Keratinocyte (primary cell): Measurements from ENCODE around the gene ETDB. TPM values are rescaled to one million over a fixed set of nuclear protein-coding genes. Genes with fewer than 3 reads are reported as not detected.

Experiments used
- DNase-seq: peaks from one replicate; pipeline ENCODE4 v3.0.0-alpha.2; 2011; ENCODE audit warnings: low read depth, missing footprints, low spot score
- FAIRE-seq: peaks from 2 replicates; lab custom pipeline; 2011; peaks lifted over from hg19 to GRCh38; lab: Jason Lieb, UNC
- H2AFZ ChIP-seq: 2 replicates; pipeline ENCODE4 v1.6.0; 2012; ENCODE audit warnings: low read length, control low read depth, inconsistent platforms; ENCODE audit not compliant: control insufficient read depth
- H3K27ac ChIP-seq: 2 replicates; pipeline ENCODE4 v1.5.1; 2011; ENCODE audit warnings: low read length; ENCODE audit not compliant: control insufficient read depth, insufficient read depth
- H3K27me3 ChIP-seq: 3 replicates; pipeline ENCODE4 v1.6.0; 2011; ENCODE audit warnings: low read length; ENCODE audit not compliant: control insufficient read depth, insufficient read depth; ENCODE audit errors: extremely low read depth
- H3K36me3 ChIP-seq, 2 experiments: 2 replicates in 1 of 2; 3 replicates in 1 of 2; pipeline ENCODE4 v1.5.1; 2011; ENCODE audit warnings: low read length in 2 of 2, mild to moderate bottlenecking in 1 of 2; ENCODE audit not compliant: control insufficient read depth in 2 of 2, insufficient read depth in 2 of 2; ENCODE audit errors: extremely low read depth in 1 of 2
- H3K4me1 ChIP-seq: 3 replicates; pipeline ENCODE4 v1.5.1; 2011; ENCODE audit warnings: low read length; ENCODE audit not compliant: control insufficient read depth, insufficient read depth; ENCODE audit errors: extremely low read depth
- H3K4me2 ChIP-seq: 3 replicates; pipeline ENCODE4 v1.6.0; 2011; ENCODE audit warnings: low read depth, low read length; ENCODE audit not compliant: control insufficient read depth, insufficient read depth; ENCODE audit errors: extremely low read depth
- H3K4me3 ChIP-seq, 3 experiments: fragments of 200-600 bp in 1 of 3; sonication (generic) in 1 of 3; 2 replicates in 2 of 3; 3 replicates in 1 of 3; pipeline ENCODE4 v1.5.1; 2011 to 2016; ENCODE audit warnings: low read length in 3 of 3, mild to moderate bottlenecking in 3 of 3, control low read depth in 2 of 3, inconsistent platforms in 1 of 3, low read depth in 1 of 3, mixed read lengths in 1 of 3, mixed run types in 1 of 3, moderate library complexity in 1 of 3; ENCODE audit not compliant: control insufficient read depth in 2 of 3, insufficient read depth in 2 of 3; ENCODE audit errors: extremely low read depth in 1 of 3
- H3K79me2 ChIP-seq: 2 replicates; pipeline ENCODE4 v1.6.0; 2012; ENCODE audit warnings: low read length; ENCODE audit not compliant: control insufficient read depth, insufficient read depth
- H3K9ac ChIP-seq: 3 replicates; pipeline ENCODE4 v1.6.0; 2011; ENCODE audit warnings: low read length; ENCODE audit not compliant: control insufficient read depth, insufficient read depth; ENCODE audit errors: extremely low read depth
- H3K9me1 ChIP-seq: 3 replicates; pipeline ENCODE4 v1.6.0; 2011; ENCODE audit warnings: low read length; ENCODE audit not compliant: control insufficient read depth, insufficient read depth; ENCODE audit errors: extremely low read depth
- H3K9me3 ChIP-seq: 2 replicates; pipeline ENCODE4 v1.5.1; 2012; ENCODE audit warnings: low read depth, low read length; ENCODE audit not compliant: control insufficient read depth
- H4K20me1 ChIP-seq: 3 replicates; pipeline ENCODE4 v1.6.0; 2011; ENCODE audit warnings: low read length; ENCODE audit not compliant: control insufficient read depth, insufficient read depth; ENCODE audit errors: extremely low read depth
- CTCF ChIP-seq, 3 experiments: IDR thresholded peaks in 1 of 3; conservative IDR thresholded peaks in 1 of 3; optimal IDR thresholded peaks in 1 of 3; 2 replicates in 2 of 3; 3 replicates in 1 of 3; pipeline versions ENCODE3 to v1.5.1; 2011; ENCODE audit warnings: low read length in 3 of 3, mild to moderate bottlenecking in 3 of 3, moderate library complexity in 2 of 3, control low read depth in 1 of 3, inconsistent platforms in 1 of 3; ENCODE audit not compliant: insufficient read depth in 2 of 3; ENCODE audit errors: extremely low read depth in 1 of 3
- EZH2 ChIP-seq: IDR thresholded peaks from one replicate; pipeline ENCODE4 v1.6.1; 2012; ENCODE audit warnings: inconsistent platforms, mild to moderate bottlenecking, low read length, moderate library complexity
- dilution Hi-C: fragments of 300-500 bp; cut with MboI; formaldehyde crosslinking; loops from one replicate; pipeline ENCODE4 v1.7.0; 2020; ENCODE audit warnings: low sequenced_read_pairs; ENCODE audit not compliant: extremely low pct_ligation_motif_present
- polyA plus RNA-seq, 5 experiments: library from polyadenylated mRNA; depleted of rRNA in 3 of 5; stranded (reverse) in 3 of 5; stranded (forward) in 1 of 5; unstranded in 1 of 5; fragments of >200 nt; gene quantifications; 1 replicate in 1 of 5; 2 replicates in 3 of 5; 3 replicates in 1 of 5; pipeline versions ENCODE4 v1.2.1 to v1.2.3, GENCODE V29; 2011 to 2012; ENCODE audit warnings: missing spikeins in 2 of 5, low read depth in 1 of 5, low replicate concordance in 1 of 5

Gene ETDB
- polyA plus RNA-seq, 1 donor (not counting 4 experiments of a cell fraction or from before 2014, with no cell fraction given): not detected

- Histone ChIP-seq H2AFZ (no peak overlapping the region), H3K27me3 (no peaks in the 10 kb centered on the region), H3K9me3 (no peaks in the 10 kb centered on the region), H3K9ac (no peak overlapping the region), H3K9me1 (no peaks in the 10 kb centered on the region), H3K4me2 (no peak overlapping the region), H3K4me3 (no peak overlapping the region), H3K4me1 (no peaks in the 10 kb centered on the region), H3K79me2 (no peaks in the 10 kb centered on the region), H3K36me3 (no peaks in the 10 kb centered on the region), H4K20me1 (no peaks in the 10 kb centered on the region), H3K27ac (no peak overlapping the region)
- no peak for DNase-seq
- TF ChIP-seq EZH2 (no peak), CTCF (optimal IDR thresholded peaks at IDR 0.05 in 1 of 3, IDR thresholded peaks at IDR 0.05 in 1 of 3, conservative IDR thresholded peaks at IDR 0.05 in 1 of 3; ENCODE audit: extremely low read depth in 1 of 3, insufficient read depth in 2 of 3, low read length in 3 of 3) (no peak)
- FAIRE-seq: no peak
- dilution Hi-C loops: no loop called here
Observed at GRCh38 chrX:135089126-135089525, 31.2 kb downstream of the ETDB start.

GRCh38 chrX:135087867-135088266 lies 32.5 kb downstream of the ETDB start:
- dilution Hi-C loops: no loop called here
- no peaks in the 10 kb centered on the region for H3K9me1 ChIP-seq
- H3K79me2 ChIP-seq: no peaks in the 10 kb centered on the region
- H2AFZ ChIP-seq: no peak overlapping the region
- H3K27me3 ChIP-seq: no peaks in the 10 kb centered on the region
- no peak overlapping the region for H3K27ac ChIP-seq
- TF ChIP-seq EZH2 (no peak), CTCF (optimal IDR thresholded peaks at IDR 0.05 in 1 of 3, IDR thresholded peaks at IDR 0.05 in 1 of 3, conservative IDR thresholded peaks at IDR 0.05 in 1 of 3; ENCODE audit: extremely low read depth in 1 of 3, insufficient read depth in 2 of 3, low read length in 3 of 3) (no peak)
- H3K4me2 ChIP-seq: no peak overlapping the region
- H3K36me3 ChIP-seq: no peaks in the 10 kb centered on the region
- no peaks in the 10 kb centered on the region for H3K4me1 ChIP-seq
- DNase-seq (no peak), FAIRE-seq (no peak)
- no peaks in the 10 kb centered on the region for H3K9me3 ChIP-seq
- H3K9ac ChIP-seq: no peak overlapping the region
- H4K20me1 ChIP-seq: no peaks in the 10 kb centered on the region
- H3K4me3 ChIP-seq: no peak overlapping the region
